K562 (cell line): Measurements from ENCODE around the gene RAB4B. TPM values are rescaled to one million over a fixed set of nuclear protein-coding genes. Genes with fewer than 3 reads are reported as not detected.

Experiments
- ATAC-seq: fragments of 200-7000 bp; cut with Tn5 transposase; 3 replicates; pipeline ENCODE4 v1.9.1; 2020; ENCODE audit warnings: moderate library complexity
- BruUV-seq: library from RNA; stranded (reverse); fragments of 400-500 nt; replicated peaks from 2 replicates; lab custom pipeline; 2021; lab: Mats Ljungman, UMichigan
- CTCF ChIA-PET: fragments of 300-600 bp; formaldehyde crosslinking; extraction: SDS; loops from one replicate; lab custom pipeline; 2021; ENCODE audit warnings: low intra/inter-chr PET ratio; lab: Yijun Ruan, JAX
- POLR2A ChIA-PET: fragments of 300-600, 350-650 bp; sonication (Branson Sonifier 250); formaldehyde crosslinking; extraction: SDS; loops from one replicate; lab custom pipeline; 2021; ENCODE audit warnings: antibody characterized with exemption, inconsistent platforms; lab: Yijun Ruan, JAX
- DNase-seq, 4 experiments: peaks; one replicate each; pipeline versions ENCODE4 v3.0.0 to v3.0.0-alpha.2; 2011 to 2018; ENCODE audit warnings: low spot score in 3 of 4, mixed read lengths in 3 of 4; ENCODE audit errors: extremely low read depth in 1 of 4
- FAIRE-seq: peaks from 2 replicates; lab custom pipeline; 2011; peaks lifted over from hg19 to GRCh38; lab: Jason Lieb, UNC
- H2AFZ ChIP-seq: 2 replicates; pipeline ENCODE4 v1.6.0; 2011; ENCODE audit warnings: low read depth, low read length, control low read depth, inconsistent platforms
- H3K27ac ChIP-seq: fragments of 200-600 bp; 3 replicates; pipeline ENCODE4 v1.8.0; 2011; ENCODE audit warnings: low read depth, mild to moderate bottlenecking, control low read depth, inconsistent platforms, low read length, moderate library complexity, mixed read lengths; ENCODE audit errors: extremely low read depth
- H3K27me3 ChIP-seq, 2 experiments: fragments of 300-600 bp in 1 of 2; 2 replicates in 1 of 2; 3 replicates in 1 of 2; pipeline versions ENCODE4 v1.6.0 to v1.8.0; 2011; ENCODE audit warnings: inconsistent platforms in 2 of 2, low read length in 2 of 2, mild to moderate bottlenecking in 1 of 2, mixed read lengths in 1 of 2, moderate library complexity in 1 of 2; ENCODE audit not compliant: control insufficient read depth in 2 of 2, insufficient read depth in 2 of 2
- H3K36me3 ChIP-seq: fragments of 300-600 bp; 3 replicates; pipeline ENCODE4 v1.8.0; 2011; ENCODE audit warnings: mild to moderate bottlenecking, low read length, inconsistent platforms; ENCODE audit not compliant: control insufficient read depth, insufficient read depth
- H3K4me1 ChIP-seq, 2 experiments: fragments of 200-600 bp in 1 of 2; replicated peaks in 1 of 2; 2 replicates in 1 of 2; 3 replicates in 1 of 2; pipeline versions ENCODE4 v1.5.1 to v1.8.0; 2011; ENCODE audit warnings: inconsistent platforms in 2 of 2, low read length in 2 of 2, mild to moderate bottlenecking in 1 of 2, mixed read lengths in 1 of 2, moderate library complexity in 1 of 2; ENCODE audit not compliant: control insufficient read depth in 2 of 2, insufficient read depth in 2 of 2
- H3K4me2 ChIP-seq: 2 replicates; pipeline ENCODE4 v1.6.1; 2011; ENCODE audit warnings: low read length, control low read depth, inconsistent platforms, mixed read lengths; ENCODE audit not compliant: insufficient read depth
- H3K4me3 ChIP-seq: fragments of 200-600 bp; sonication (generic), shearing (Covaris generic); 2 replicates; pipeline ENCODE4 v1.5.1; 2016; ENCODE audit warnings: control low read depth, inconsistent platforms
- H3K79me2 ChIP-seq: fragments of 200-600 bp; 3 replicates; pipeline ENCODE4 v1.8.0; 2011; ENCODE audit warnings: low read length, inconsistent platforms; ENCODE audit not compliant: control insufficient read depth, insufficient read depth
- H3K9ac ChIP-seq, 2 experiments: 2 replicates each; pipeline versions ENCODE4 v1.6.0 to v1.6.1; 2011; ENCODE audit warnings: low read depth in 2 of 2, low read length in 2 of 2, control low read depth in 1 of 2, inconsistent platforms in 1 of 2, mild to moderate bottlenecking in 1 of 2, mixed read lengths in 1 of 2; ENCODE audit not compliant: insufficient read depth in 1 of 2
- H3K9me1 ChIP-seq: one replicate; pipeline ENCODE4 v1.6.0; 2011; ENCODE audit warnings: inconsistent platforms, mild to moderate bottlenecking, low read length, moderate library complexity; ENCODE audit not compliant: control insufficient read depth, insufficient read depth
- H3K9me3 ChIP-seq: replicated peaks from 2 replicates; pipeline ENCODE4 v1.5.1; 2011; ENCODE audit warnings: low read depth, low read length, inconsistent platforms; ENCODE audit not compliant: control insufficient read depth, insufficient read depth
- H4K20me1 ChIP-seq: replicated peaks from 2 replicates; pipeline ENCODE4 v1.6.1; 2011; ENCODE audit warnings: low read length, inconsistent platforms, mixed read lengths; ENCODE audit not compliant: control insufficient read depth, insufficient read depth
- ZNF121 ChIP-seq: sonication (generic); formaldehyde crosslinking; conservative IDR thresholded peaks from 2 replicates; pipeline ENCODE4 v1.8.0; 2022; ENCODE audit warnings: missing genetic modification reagents
- WGBS: fragments of 100-300 bp; shearing (Covaris generic); methylation state at CpG from one replicate; pipeline ENCODE4 v1.1.6; 2016; ENCODE audit warnings: low coverage, mixed read lengths; ENCODE audit not compliant: insufficient coverage; ENCODE audit errors: missing lambda C conversion rate; 5-methylcytosine and 5-hydroxymethylcytosine counted together
- in situ Hi-C: fragments of 300-500 bp; cut with MboI; formaldehyde crosslinking; loops from 4 replicates; pipeline ENCODE4 v1.15.0; 2018; ENCODE audit warnings: inconsistent platforms, mixed read lengths
- intact Hi-C: fragments of 100-400 bp; cut with micrococcal nuclease; formaldehyde crosslinking; loops from 2 replicates; pipeline ENCODE4 v1.14.2; 2022
- polyA plus RNA-seq, 8 experiments: library from polyadenylated mRNA; depleted of rRNA in 4 of 8; stranded (reverse) in 5 of 8; unstranded in 3 of 8; fragments of >200 nt; fragmentation: Nextera tagmentation in 2 of 8; fragmentation: Illumina TruSeq in 1 of 8; extraction: Ambion mirVana in 2 of 8; extraction: Trizol in 1 of 8; gene quantifications; 2 replicates each; pipeline versions ENCODE4 v1.2.1 to v1.2.3, GENCODE V29; 2011 to 2014; ENCODE audit warnings: inconsistent platforms in 1 of 8, missing spikeins in 1 of 8
- total RNA-seq, 7 experiments: library from RNA; depleted of rRNA in 6 of 7; stranded (reverse); fragments of >200 nt in 6 of 7; fragmentation: Illumina TruSeq in 2 of 7; extraction: Trizol in 2 of 7; gene quantifications; 2 replicates each; pipeline versions ENCODE4 v1.2.1 to v1.2.3, GENCODE V29; 2011 to 2021; ENCODE audit warnings: low replicate concordance in 1 of 7
- TF ChIP-seq, protein P1 (sequence below), 2 experiments: IDR thresholded peaks; 2 replicates each; pipeline ENCODE4 v1.6.1; 2012; ENCODE audit warnings: improper control_type of control experiment in 2 of 2, low read depth in 2 of 2, low read length in 2 of 2, borderline replicate concordance in 1 of 2

Gene RAB4B
- total and polyA plus RNA-seq, 9 of the 15 experiments (the other 6 are each of a cell fraction or from before 2014, with no cell fraction given): 0.28 to 20.4 (median 9.0) TPM

GRCh38 chr19:40747536-40747935, 30.5 kb upstream of the RAB4B start:
- no peak overlapping the region for H3K4me3 ChIP-seq
- ATAC-seq (no peak), DNase-seq (no peak), FAIRE-seq (no peak)
- no peaks in the 10 kb centered on the region for H3K9me1 ChIP-seq
- peak overlapping the region in 1 of 2 experiments; percentile 19; a peak in 1 of 4 replicates for H3K9ac ChIP-seq
- intact Hi-C loops (no loop called here), in situ Hi-C loops (no loop called here)
- H3K79me2 ChIP-seq: peaks cover 41% of the 10 kb centered on the region
- H3K9me3 ChIP-seq: no peaks in the 10 kb centered on the region
- ChIA-PET POLR2A (interaction anchor here (0.6 to 1.2 kb wide), 3 partner anchors 14 to 561 kb away, joined by 3 to 5 read pairs (median 3); partner anchors contain the start of gene RAB4B), CTCF (no interaction called here)
- no peak overlapping the region for H3K4me2 ChIP-seq
- H3K4me1 ChIP-seq: peaks cover 17 to 35% of the 10 kb centered on the region in 2 experiments
- H3K36me3 ChIP-seq: peaks cover 13% of the 10 kb centered on the region; the same call in 2 of the 3 replicates
- H3K27ac ChIP-seq: no peak overlapping the region
- H2AFZ ChIP-seq: no peak overlapping the region
- 0 out of 2 replicates have a peak, but pooled peaks cover 1% of the 10 kb centered on the region for H4K20me1 ChIP-seq
- no peaks in the 10 kb centered on the region for H3K27me3 ChIP-seq
- WGBS: 94% methylated on average over 7 of the region's 7 CpGs
- TF ChIP-seq ZNF121 (CRISPR knock-in tag): peak; percentile 40; the same call in 1 of the 2 replicates
- TF ChIP-seq, protein P1, sequence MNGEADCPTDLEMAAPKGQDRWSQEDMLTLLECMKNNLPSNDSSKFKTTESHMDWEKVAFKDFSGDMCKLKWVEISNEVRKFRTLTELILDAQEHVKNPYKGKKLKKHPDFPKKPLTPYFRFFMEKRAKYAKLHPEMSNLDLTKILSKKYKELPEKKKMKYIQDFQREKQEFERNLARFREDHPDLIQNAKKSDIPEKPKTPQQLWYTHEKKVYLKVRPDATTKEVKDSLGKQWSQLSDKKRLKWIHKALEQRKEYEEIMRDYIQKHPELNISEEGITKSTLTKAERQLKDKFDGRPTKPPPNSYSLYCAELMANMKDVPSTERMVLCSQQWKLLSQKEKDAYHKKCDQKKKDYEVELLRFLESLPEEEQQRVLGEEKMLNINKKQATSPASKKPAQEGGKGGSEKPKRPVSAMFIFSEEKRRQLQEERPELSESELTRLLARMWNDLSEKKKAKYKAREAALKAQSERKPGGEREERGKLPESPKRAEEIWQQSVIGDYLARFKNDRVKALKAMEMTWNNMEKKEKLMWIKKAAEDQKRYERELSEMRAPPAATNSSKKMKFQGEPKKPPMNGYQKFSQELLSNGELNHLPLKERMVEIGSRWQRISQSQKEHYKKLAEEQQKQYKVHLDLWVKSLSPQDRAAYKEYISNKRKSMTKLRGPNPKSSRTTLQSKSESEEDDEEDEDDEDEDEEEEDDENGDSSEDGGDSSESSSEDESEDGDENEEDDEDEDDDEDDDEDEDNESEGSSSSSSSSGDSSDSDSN (IDR thresholded peaks at IDR 0.05; ENCODE audit: borderline replicate concordance in 1 of 2, low read depth in 2 of 2, low read length in 2 of 2): no peak
- BruUV-seq: no TSS peak
